OCI-M2 (cell line): ENCODE measurements around the gene HCFC1.

Experiments
- DNase-seq: peaks from one replicate; lab custom pipeline; 2025; ENCODE audit not compliant: unreplicated experiment; lab: John Stamatoyannopoulos, UW

Gene HCFC1

DNA sequence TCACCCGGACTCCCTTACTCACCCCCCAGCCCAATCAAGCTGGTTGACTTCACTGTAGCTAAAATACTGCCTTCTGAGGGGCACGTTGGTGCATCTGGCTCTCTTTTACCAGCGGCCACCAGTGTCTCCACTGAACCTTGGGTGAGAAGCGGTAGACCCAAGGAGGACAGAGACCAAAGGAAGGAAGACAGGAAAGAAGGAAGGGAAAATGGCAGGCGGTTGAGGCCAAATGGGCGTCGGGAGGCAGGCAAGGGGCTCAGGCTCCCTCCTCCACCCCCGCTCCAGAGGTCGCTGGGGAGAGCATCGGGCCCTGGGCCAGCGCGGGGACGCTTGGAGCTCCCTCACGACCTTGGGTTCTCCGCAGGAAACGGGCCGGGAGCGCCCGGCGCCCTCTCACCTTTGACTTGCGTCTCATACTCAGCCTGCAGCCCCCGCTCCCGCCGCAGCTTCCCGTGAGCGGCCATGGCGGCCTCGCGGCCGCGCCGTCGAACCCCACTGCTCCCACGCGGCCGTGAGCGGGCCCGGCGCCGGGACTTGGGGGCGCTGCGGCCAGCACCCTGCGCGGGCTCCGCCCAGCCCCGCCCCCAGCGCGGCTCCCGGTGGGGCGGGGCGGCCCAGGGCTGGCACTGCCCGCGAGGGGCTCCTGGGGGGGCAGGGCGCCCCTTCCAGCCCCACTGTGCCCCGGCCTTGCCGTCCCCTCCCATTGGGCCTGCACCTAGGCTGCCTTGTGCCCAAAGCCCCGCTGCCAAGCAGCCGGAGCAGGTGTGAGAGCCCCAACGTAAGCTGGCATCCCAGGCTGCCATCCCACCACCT is 45.7 kb downstream of the HCFC1 start, which contains the start of gene ARHGAP4:
TSS of gene ARHGAP4 (minus strand) at position 526 of the 813 bp plus-strand sequence. CDS start at position 464, 62 bp downstream.
- no peak for DNase-seq

GRCh38 chrX:153925387-153925738 is 46.3 kb downstream of the HCFC1 start:
- no peak for DNase-seq

GRCh38 chrX:153924149-153924861 is 47.3 kb downstream of the HCFC1 start:
- no peak for DNase-seq

GRCh38 chrX:153922932-153923857 is 48.4 kb downstream of the HCFC1 start:
- no peak for DNase-seq

- DNase-seq = no peak
These were observed 49.8 kb downstream of the HCFC1 start for GRCh38 chrX:153921511-153922446.

DNA sequence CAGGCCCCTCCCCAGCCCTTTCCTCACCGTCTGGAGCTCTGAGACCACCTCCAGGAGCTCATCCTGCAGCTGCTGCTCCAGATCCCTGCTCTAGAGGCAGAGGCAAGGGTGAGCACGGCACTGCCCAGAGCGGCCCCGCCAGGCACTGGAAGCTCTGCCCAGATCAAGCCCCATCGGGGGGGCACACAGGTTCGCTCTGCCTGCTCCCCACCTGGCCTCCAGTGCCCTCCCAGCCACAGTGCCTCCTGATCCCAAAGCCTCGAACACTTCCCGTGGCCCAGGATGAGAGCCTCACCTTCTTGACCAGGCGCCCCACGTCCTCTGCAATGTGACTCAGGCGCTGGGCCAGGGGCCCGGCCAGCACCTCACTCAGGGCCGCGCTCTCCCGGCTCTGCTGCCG is 50.5 kb downstream of the HCFC1 start:
- no peak for DNase-seq

- no peak for DNase-seq
These were observed 51.1 kb downstream of the HCFC1 start for GRCh38 chrX:153920546-153920945.

GRCh38 chrX:153919281-153919680 is 52.3 kb downstream of the HCFC1 start:
- no peak for DNase-seq

DNA sequence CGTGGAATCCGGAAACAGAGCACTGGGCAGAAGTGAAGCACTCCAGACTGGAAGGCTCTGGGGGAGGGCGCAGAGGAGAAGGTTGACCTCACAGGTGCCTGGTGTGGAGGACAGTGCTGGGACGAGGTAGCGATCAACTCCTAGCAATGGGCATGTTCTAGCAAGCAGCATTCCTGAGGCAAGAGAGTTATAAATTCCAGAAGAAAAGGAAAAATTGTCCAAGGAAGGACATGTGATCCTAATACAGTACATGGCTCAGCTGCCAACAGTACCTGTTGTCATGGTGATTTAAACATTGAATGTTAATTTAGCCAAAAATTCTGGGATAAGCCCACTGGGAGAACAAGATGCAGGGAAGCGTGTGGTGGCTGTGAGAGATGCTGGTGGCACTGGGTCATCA is 53.7 kb downstream of the HCFC1 start:
- DNase-seq = no peak

- no peak for DNase-seq
These were observed 57.9 kb downstream of the HCFC1 start for GRCh38 chrX:153913701-153914100.

- no peak for DNase-seq
These were observed 58.4 kb downstream of the HCFC1 start for GRCh38 chrX:153913211-153913610.

DNA sequence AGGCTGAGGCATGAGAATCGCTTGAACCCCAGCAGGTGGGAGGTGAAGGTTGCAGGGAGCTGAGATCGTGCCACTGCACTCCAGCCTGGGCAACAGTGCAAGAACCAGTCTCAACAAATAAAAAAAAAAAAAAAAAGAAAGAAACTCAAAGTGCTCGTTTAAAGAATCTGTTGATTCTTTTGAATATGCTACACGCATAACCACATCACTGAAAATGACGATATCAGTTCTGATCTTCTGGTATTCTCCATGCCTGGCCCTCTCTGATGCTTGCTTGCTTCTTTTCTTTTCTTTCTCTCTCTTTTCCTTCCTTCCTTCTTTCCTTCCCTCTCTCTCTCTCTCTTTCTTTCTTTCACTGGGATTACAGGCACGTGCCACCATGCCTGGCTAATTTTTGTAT is 59.8 kb downstream of the HCFC1 start:
- no peak for DNase-seq

DNA sequence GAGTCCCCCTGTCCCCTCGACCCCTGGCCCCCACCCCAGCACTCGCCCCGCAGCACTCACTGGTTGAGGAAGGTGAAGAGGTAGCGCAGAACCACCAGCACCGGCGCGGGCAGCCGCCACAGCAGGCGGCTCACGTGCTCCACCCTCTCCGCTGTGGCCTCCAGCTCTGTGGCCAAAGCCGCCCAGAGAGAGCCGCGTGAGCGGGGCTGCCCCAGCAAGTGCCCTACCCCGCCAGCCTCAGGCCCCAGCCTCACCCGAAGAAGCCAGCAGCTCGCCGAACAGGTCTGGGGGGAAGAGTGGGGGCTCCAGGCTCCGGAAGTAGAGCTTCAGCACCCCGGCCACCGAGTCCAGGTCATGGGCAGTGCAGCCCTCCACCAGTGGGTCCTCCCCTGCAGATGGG is 61.2 kb downstream of the HCFC1 start:
- DNase-seq = no peak

DNA sequence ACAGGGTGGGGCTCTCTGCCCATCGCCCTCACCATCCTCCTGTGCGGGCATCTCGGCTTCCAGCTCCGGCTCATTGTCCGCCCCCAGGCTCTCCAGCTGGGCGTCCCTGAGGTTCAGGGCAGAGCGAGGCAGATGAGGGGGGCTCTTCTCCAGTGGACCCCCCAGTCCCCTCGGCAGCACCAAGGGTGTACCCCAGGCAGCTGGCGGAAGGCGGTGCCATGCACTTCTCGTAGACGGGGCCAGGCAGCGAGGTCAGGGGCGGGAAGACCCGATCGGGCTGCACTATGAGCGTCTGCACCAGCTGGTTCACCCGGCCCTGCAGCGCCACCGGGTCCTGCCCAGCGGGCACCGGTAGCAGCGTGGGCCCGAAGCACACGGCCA is 61.6 kb downstream of the HCFC1 start:
- DNase-seq = no peak

- DNase-seq = no peak
These were observed 62.3 kb downstream of the HCFC1 start for GRCh38 chrX:153909024-153909979.

- no peak for DNase-seq
These were observed 63.3 kb downstream of the HCFC1 start for GRCh38 chrX:153908219-153908860.

DNA sequence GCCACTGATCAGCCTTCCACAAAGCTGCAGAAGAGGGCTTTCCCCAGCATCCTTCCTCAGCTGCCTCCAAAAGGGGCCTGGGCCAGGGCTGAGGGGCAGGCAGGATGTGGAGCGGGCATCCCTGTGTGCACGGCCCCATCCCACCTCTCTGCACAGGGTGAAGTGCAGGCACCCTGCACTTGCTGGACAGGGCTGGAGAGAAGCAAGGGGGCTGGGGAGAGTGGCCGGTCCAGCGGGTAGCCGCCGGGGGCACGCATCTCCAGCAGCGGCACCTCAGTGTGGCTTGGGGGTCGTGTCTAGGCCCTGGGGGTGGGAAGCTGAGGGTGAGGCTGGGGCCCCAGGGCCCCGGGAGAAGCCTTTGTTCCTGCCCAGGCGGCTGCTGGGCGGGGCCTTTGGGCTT is 64.2 kb downstream of the HCFC1 start:
- no peak for DNase-seq

DNA sequence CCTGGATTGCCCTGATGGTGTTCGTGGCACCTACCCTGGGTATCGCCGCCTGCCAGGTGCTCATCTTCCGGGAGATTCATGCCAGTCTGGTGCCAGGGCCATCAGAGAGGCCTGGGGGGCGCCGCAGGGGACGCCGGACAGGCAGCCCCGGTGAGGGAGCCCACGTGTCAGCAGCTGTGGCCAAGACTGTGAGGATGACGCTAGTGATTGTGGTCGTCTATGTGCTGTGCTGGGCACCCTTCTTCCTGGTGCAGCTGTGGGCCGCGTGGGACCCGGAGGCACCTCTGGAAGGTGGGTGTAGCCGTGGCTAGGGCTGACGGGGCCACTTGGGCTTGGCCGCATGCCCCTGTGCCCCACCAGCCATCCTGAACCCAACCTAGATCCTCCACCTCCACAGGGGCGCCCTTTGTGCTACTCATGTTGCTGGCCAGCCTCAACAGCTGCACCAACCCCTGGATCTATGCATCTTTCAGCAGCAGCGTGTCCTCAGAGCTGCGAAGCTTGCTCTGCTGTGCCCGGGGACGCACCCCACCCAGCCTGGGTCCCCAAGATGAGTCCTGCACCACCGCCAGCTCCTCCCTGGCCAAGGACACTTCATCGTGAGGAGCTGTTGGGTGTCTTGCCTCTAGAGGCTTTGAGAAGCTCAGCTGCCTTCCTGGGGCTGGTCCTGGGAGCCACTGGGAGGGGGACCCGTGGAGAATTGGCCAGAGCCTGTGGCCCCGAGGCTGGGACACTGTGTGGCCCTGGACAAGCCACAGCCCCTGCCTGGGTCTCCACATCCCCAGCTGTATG is 65.3 kb downstream of the HCFC1 start:
- no peak for DNase-seq
